CD14-positive monocyte (primary cell): Measurements from ENCODE around the gene ASMTL. TPM values are rescaled to one million over a fixed set of nuclear protein-coding genes. Genes with fewer than 3 reads are reported as not detected.

ENCODE experiments used
- DNase-seq, 3 donors: peaks; one replicate each; pipeline ENCODE4 v3.0.0-alpha.2; 2011 to 2022
- H2AFZ ChIP-seq: 2 replicates; pipeline ENCODE4 v1.6.0; 2012; ENCODE audit warnings: mild to moderate bottlenecking, low read depth, low read length, inconsistent platforms; ENCODE audit not compliant: insufficient read depth, poor library complexity, severe bottlenecking
- H3K27ac ChIP-seq, 2 donors: 1 replicate in 1 of 2; 2 replicates in 1 of 2; pipeline ENCODE4 v1.5.1; 2012 to 2013; ENCODE audit warnings: low read length in 2 of 2, control low read depth in 1 of 2, inconsistent platforms in 1 of 2, low read depth in 1 of 2, mild to moderate bottlenecking in 1 of 2
- H3K27me3 ChIP-seq, 2 donors: one replicate each; pipeline versions ENCODE4 v1.6.0 to v1.6.1; 2011 to 2013; ENCODE audit warnings: low read length in 2 of 2; ENCODE audit not compliant: control insufficient read depth in 2 of 2, insufficient read depth in 2 of 2
- H3K36me3 ChIP-seq, 2 donors: replicated peaks in 1 of 2; 1 replicate in 1 of 2; 2 replicates in 1 of 2; pipeline versions ENCODE4 v1.5.1 to v1.6.1; 2012 to 2013; ENCODE audit warnings: low read length in 2 of 2, control low read depth in 1 of 2, inconsistent platforms in 1 of 2, mild to moderate bottlenecking in 1 of 2; ENCODE audit not compliant: insufficient read depth in 2 of 2, control insufficient read depth in 1 of 2
- H3K4me1 ChIP-seq, 2 donors: 1 replicate in 1 of 2; 2 replicates in 1 of 2; pipeline versions ENCODE4 v1.5.1 to v1.6.1; 2012 to 2013; ENCODE audit warnings: low read length in 2 of 2, control low read depth in 1 of 2, inconsistent platforms in 1 of 2, mild to moderate bottlenecking in 1 of 2, moderate library complexity in 1 of 2; ENCODE audit not compliant: insufficient read depth in 2 of 2, control insufficient read depth in 1 of 2
- H3K4me2 ChIP-seq: replicated peaks from 2 replicates; pipeline ENCODE3; 2012; ENCODE audit warnings: low read length, moderate library complexity, mild to moderate bottlenecking; ENCODE audit not compliant: poor library complexity, severe bottlenecking; ENCODE audit errors: extremely low read depth
- H3K4me3 ChIP-seq, 3 experiments: fragments of 200-600 bp in 1 of 3; sonication (generic) in 1 of 3; replicated peaks in 1 of 3; 1 replicate in 2 of 3; 2 replicates in 1 of 3; pipeline ENCODE4 v1.5.1; 2011 to 2013; ENCODE audit warnings: low read length in 3 of 3, mild to moderate bottlenecking in 3 of 3, control low read depth in 2 of 3, low read depth in 2 of 3, inconsistent platforms in 1 of 3, moderate library complexity in 1 of 3
- H3K79me2 ChIP-seq: 2 replicates; pipeline ENCODE4 v1.6.0; 2012; ENCODE audit warnings: mild to moderate bottlenecking, control low read depth, inconsistent platforms, low read length, moderate library complexity; ENCODE audit not compliant: insufficient read depth
- H3K9ac ChIP-seq: 2 replicates; pipeline ENCODE4 v1.6.0; 2017; ENCODE audit warnings: low read length, mild to moderate bottlenecking; ENCODE audit not compliant: insufficient read depth, poor library complexity, severe bottlenecking
- H3K9me3 ChIP-seq, 2 donors: replicated peaks in 1 of 2; 1 replicate in 1 of 2; 2 replicates in 1 of 2; pipeline versions ENCODE4 v1.5.1 to v1.6.1; 2012 to 2013; ENCODE audit warnings: low read length in 2 of 2, control low read depth in 1 of 2; ENCODE audit not compliant: control insufficient read depth in 1 of 2, insufficient read depth in 1 of 2
- H4K20me1 ChIP-seq: 2 replicates; pipeline ENCODE4 v1.6.0; 2012; ENCODE audit warnings: mild to moderate bottlenecking, low read length, control low read depth, moderate library complexity; ENCODE audit not compliant: insufficient read depth
- H3K27ac Mint-ChIP-seq, 7 donors: one replicate each; pipeline ENCODE4 v1.8.0; 2020; ENCODE audit warnings: mild to moderate bottlenecking in 7 of 7, mixed read lengths in 7 of 7, moderate library complexity in 6 of 7, inconsistent platforms in 2 of 7
- H3K27me3 Mint-ChIP-seq, 3 donors: one replicate each; pipeline ENCODE4 v1.8.0; 2021 to 2022; ENCODE audit warnings: low read depth in 3 of 3, mild to moderate bottlenecking in 3 of 3, mixed read lengths in 3 of 3, moderate library complexity in 3 of 3, inconsistent platforms in 1 of 3
- H3K36me3 Mint-ChIP-seq, 2 donors: one replicate each; pipeline ENCODE4 v1.8.0; 2020; ENCODE audit warnings: mixed read lengths in 2 of 2, inconsistent platforms in 1 of 2, mild to moderate bottlenecking in 1 of 2
- H3K4me1 Mint-ChIP-seq: one replicate; pipeline ENCODE4 v1.8.0; 2020; ENCODE audit warnings: mild to moderate bottlenecking, mixed read lengths
- H3K4me3 Mint-ChIP-seq, 2 donors: one replicate each; pipeline ENCODE4 v1.8.0; 2020; ENCODE audit warnings: mild to moderate bottlenecking in 2 of 2, mixed read lengths in 2 of 2, moderate library complexity in 1 of 2
- H3K9me3 Mint-ChIP-seq, 7 donors: one replicate each; pipeline ENCODE4 v1.8.0; 2020 to 2022; ENCODE audit warnings: mixed read lengths in 7 of 7, mild to moderate bottlenecking in 6 of 7, moderate library complexity in 6 of 7, inconsistent platforms in 2 of 7
- WGBS: methylation state at CpG from one replicate; pipeline ENCODE4 v1.1.5; 2013; ENCODE audit warnings: missing lambda C conversion rate; ENCODE audit not compliant: insufficient coverage; 5-methylcytosine and 5-hydroxymethylcytosine counted together
- intact Hi-C, 2 donors: fragments of 100-400 bp; cut with micrococcal nuclease; formaldehyde crosslinking; loops; one replicate each; pipeline versions ENCODE4 v1.15.0 to v1.15.1; 2023
- polyA plus RNA-seq, 3 donors: library from polyadenylated mRNA; depleted of rRNA in 1 of 3; unstranded in 2 of 3; stranded (reverse) in 1 of 3; fragments of 300-500 nt in 2 of 3; fragments of >200 nt in 1 of 3; fragmentation: Illumina TruSeq in 2 of 3; gene quantifications; 1 replicate in 2 of 3; 2 replicates in 1 of 3; pipeline ENCODE4 v1.2.3, GENCODE V29; 2012 to 2021
- TF ChIP-seq, protein P1 (sequence below): fragments of 200-600 bp; IDR thresholded peaks from one replicate; pipeline ENCODE4 v1.8.0; 2022; ENCODE audit warnings: antibody characterized with exemption, mild to moderate bottlenecking

Gene ASMTL
- polyA plus RNA-seq, 3 donors, result 19.0 to 31.5 (median 31.0) TPM

DNA sequence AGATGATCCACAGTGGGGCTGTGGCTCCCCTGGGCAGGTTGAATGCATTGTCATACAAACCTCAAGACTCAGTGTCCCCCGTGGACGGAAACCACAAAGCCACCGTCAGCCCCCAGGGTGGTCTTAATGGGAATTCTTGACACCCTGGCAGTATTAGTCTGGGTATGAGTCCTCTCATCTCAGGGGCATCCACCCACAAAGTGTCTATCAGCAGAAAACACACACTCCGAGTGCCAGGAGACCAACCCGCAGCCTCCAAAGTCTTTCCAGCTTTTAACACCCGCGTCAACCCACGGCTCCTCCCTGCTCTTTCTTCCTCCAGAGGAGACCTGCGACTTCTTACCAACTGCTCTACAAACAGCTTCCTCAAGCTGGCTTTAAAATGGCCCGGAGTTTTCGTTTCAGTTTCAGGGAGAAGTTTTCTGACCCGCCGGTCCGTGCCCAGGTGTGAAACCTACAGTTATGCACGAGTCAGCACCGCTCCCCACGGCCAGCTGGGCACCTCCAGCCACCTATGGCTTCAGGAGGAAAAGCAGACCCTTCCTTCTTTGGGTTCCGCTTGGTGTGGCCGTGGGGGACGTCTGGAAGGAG is 14.4 kb upstream of the ASMTL start:
- H3K79me2 ChIP-seq, result peaks cover 69% of the 10 kb centered on the region
- peaks cover 36 to 38% of the 10 kb centered on the region in 2 donors for H3K36me3 ChIP-seq
- no peaks in the 10 kb centered on the region for H3K27me3 ChIP-seq
- peaks cover 58% of the 10 kb centered on the region for H3K4me1 Mint-ChIP-seq
- peaks cover 53% of the 10 kb centered on the region for H4K20me1 ChIP-seq
- WGBS, result 0% methylated on average over 16 of the region's 20 CpGs
- peaks cover 0 to 5% (median 0%) of the 10 kb centered on the region in 7 donors for H3K9me3 Mint-ChIP-seq
- DNase-seq, result peak; percentile 56 to 61 (median 58)
- no peaks in the 10 kb centered on the region for H3K9me3 ChIP-seq
- H3K36me3 Mint-ChIP-seq, result peaks cover 40 to 56% of the 10 kb centered on the region in 2 donors
- H3K27ac Mint-ChIP-seq, result peak overlapping the region; percentile 83 to 97 (median 91)
- H3K4me1 ChIP-seq, result peaks cover 31 to 38% of the 10 kb centered on the region in 2 donors
- H3K4me2 ChIP-seq, result peak overlapping the region; percentile 69
- peak overlapping the region; percentile 60 to 72 for H3K27ac ChIP-seq
- peak overlapping the region; percentile 48 for H3K9ac ChIP-seq
- peak overlapping the region; percentile 85 to 89 for H3K4me3 Mint-ChIP-seq
- peak overlapping the region; percentile 33 to 74 (median 50) for H3K4me3 ChIP-seq
- H3K27me3 Mint-ChIP-seq, result peaks cover 0 to 1% (median 0%) of the 10 kb centered on the region in 3 donors
- H2AFZ ChIP-seq, result peak overlapping the region; percentile 49
- TF ChIP-seq, protein P1, sequence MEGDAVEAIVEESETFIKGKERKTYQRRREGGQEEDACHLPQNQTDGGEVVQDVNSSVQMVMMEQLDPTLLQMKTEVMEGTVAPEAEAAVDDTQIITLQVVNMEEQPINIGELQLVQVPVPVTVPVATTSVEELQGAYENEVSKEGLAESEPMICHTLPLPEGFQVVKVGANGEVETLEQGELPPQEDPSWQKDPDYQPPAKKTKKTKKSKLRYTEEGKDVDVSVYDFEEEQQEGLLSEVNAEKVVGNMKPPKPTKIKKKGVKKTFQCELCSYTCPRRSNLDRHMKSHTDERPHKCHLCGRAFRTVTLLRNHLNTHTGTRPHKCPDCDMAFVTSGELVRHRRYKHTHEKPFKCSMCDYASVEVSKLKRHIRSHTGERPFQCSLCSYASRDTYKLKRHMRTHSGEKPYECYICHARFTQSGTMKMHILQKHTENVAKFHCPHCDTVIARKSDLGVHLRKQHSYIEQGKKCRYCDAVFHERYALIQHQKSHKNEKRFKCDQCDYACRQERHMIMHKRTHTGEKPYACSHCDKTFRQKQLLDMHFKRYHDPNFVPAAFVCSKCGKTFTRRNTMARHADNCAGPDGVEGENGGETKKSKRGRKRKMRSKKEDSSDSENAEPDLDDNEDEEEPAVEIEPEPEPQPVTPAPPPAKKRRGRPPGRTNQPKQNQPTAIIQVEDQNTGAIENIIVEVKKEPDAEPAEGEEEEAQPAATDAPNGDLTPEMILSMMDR, result no peak
- intact Hi-C loops, result loop anchor here (5.0 kb wide), 2 partner anchors 35 to 70 kb away; partner anchors contain the start of gene P2RY8 (in 2 of the 2)

DNA sequence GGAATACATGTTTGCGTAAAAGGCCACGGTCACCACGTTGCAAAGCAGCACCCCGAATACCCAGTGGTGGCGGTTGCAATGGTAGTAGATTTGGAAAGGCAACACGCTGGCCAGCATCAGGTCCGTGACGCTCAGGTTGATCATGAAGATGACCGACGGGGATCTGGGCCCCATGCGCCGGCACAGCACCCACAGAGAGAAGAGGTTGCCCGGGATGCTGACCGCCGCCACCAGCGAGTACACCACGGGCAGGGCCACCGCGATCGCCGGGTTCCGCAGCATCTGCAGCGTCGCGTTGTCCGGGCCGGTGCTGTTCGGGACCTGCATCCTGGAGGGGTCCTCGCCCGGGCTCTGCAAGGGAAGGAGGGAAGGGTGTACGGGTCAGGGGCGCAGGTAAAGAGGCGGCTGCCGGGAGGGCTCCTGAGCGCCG is 13.5 kb upstream of the ASMTL start:
- Histone ChIP-seq H3K79me2 (peaks cover 61% of the 10 kb centered on the region), H3K4me1 (peaks cover 25 to 30% of the 10 kb centered on the region in 2 donors), H3K4me2 (no peak overlapping the region), H3K27me3 (no peaks in the 10 kb centered on the region), H3K9me3 (no peaks in the 10 kb centered on the region), H4K20me1 (peaks cover 46% of the 10 kb centered on the region), H3K4me3 (no peak overlapping the region), H3K36me3 (peaks cover 36 to 38% of the 10 kb centered on the region in 2 donors), H3K27ac (no peak overlapping the region), H3K9ac (no peak overlapping the region), H2AFZ (no peak overlapping the region)
- 91% methylated on average over 26 of the region's 36 CpGs for WGBS
- Mint-ChIP-seq H3K9me3 (peaks cover 0 to 4% (median 0%) of the 10 kb centered on the region in 7 donors), H3K27me3 (peaks cover 0 to 1% (median 0%) of the 10 kb centered on the region in 3 donors), H3K36me3 (peaks cover 34 to 56% of the 10 kb centered on the region in 2 donors), H3K27ac (peak overlapping the region in 3 of 7 donors; percentile 25 to 64 (median 47)), H3K4me3 (no peak overlapping the region), H3K4me1 (peaks cover 51% of the 10 kb centered on the region)
- DNase-seq, result no peak
- intact Hi-C loops, result loop anchor here (5.0 kb wide), 2 partner anchors 36 to 71 kb away; partner anchors contain the start of gene P2RY8 (in 2 of the 2)
- TF ChIP-seq, protein P1, result no peak
